Skeletal muscle cell (primary cell): ENCODE measurements around the gene RIMBP2.

Source experiments
- DNase-seq: peaks from one replicate; pipeline ENCODE4 v3.0.0-alpha.2; 2010; ENCODE audit warnings: low read depth
- H3K4me3 ChIP-seq: 2 replicates; pipeline ENCODE4 v1.5.1; 2011; ENCODE audit warnings: low read depth, mild to moderate bottlenecking, control low read depth, low read length, moderate library complexity

Gene RIMBP2

GRCh38 chr12:130506844-130507243, 209.3 kb downstream of the RIMBP2 start:
- H3K4me3 ChIP-seq, result no peak overlapping the region
- DNase-seq, result no peak

GRCh38 chr12:130504840-130505175, 211.3 kb downstream of the RIMBP2 start:
- H3K4me3 ChIP-seq, result no peak overlapping the region
- no peak for DNase-seq

- DNase-seq, result no peak
- H3K4me3 ChIP-seq, result no peak overlapping the region
Measured at GRCh38 chr12:130504110-130504839, 211.8 kb downstream of the RIMBP2 start.

GRCh38 chr12:130501821-130502220, 214.3 kb downstream of the RIMBP2 start:
- no peak overlapping the region for H3K4me3 ChIP-seq
- no peak for DNase-seq

GRCh38 chr12:130500835-130501330, 215.2 kb downstream of the RIMBP2 start:
- no peak overlapping the region for H3K4me3 ChIP-seq
- no peak for DNase-seq

- no peak overlapping the region for H3K4me3 ChIP-seq
- no peak for DNase-seq
Measured at GRCh38 chr12:130499474-130499873, 216.6 kb downstream of the RIMBP2 start.

- H3K4me3 ChIP-seq, result no peak overlapping the region
Measured at GRCh38 chr12:130498589-130499385, 217.3 kb downstream of the RIMBP2 start.

GRCh38 chr12:130497991-130498390, 218.1 kb downstream of the RIMBP2 start:
- no peak overlapping the region for H3K4me3 ChIP-seq

More at GRCh38 chr12:130498589-130499385, 217.3 kb downstream of the RIMBP2 start:
- DNase-seq, result no peak

GRCh38 chr12:130497321-130497720, 218.8 kb downstream of the RIMBP2 start:
- H3K4me3 ChIP-seq, result no peak overlapping the region
- no peak for DNase-seq

More at GRCh38 chr12:130497991-130498390, 218.1 kb downstream of the RIMBP2 start:
- DNase-seq, result no peak

GRCh38 chr12:130496516-130497120, 219.5 kb downstream of the RIMBP2 start:
- DNase-seq, result no peak
- no peak overlapping the region for H3K4me3 ChIP-seq

- DNase-seq, result no peak
- H3K4me3 ChIP-seq, result no peak overlapping the region
Measured at GRCh38 chr12:130495156-130495555, 220.9 kb downstream of the RIMBP2 start.

GRCh38 chr12:130494736-130495135, 221.4 kb downstream of the RIMBP2 start:
- no peak for DNase-seq
- H3K4me3 ChIP-seq, result no peak overlapping the region

GRCh38 chr12:130493951-130494350, 222.1 kb downstream of the RIMBP2 start:
- no peak overlapping the region for H3K4me3 ChIP-seq
- DNase-seq, result no peak

- DNase-seq, result no peak
- no peak overlapping the region for H3K4me3 ChIP-seq
Measured at GRCh38 chr12:130491421-130492357, 224.4 kb downstream of the RIMBP2 start.

GRCh38 chr12:130490674-130491073, 225.4 kb downstream of the RIMBP2 start:
- no peak overlapping the region for H3K4me3 ChIP-seq
- DNase-seq, result no peak

- DNase-seq, result no peak
- no peak overlapping the region for H3K4me3 ChIP-seq
Measured at GRCh38 chr12:130489293-130489692, 226.8 kb downstream of the RIMBP2 start.

- H3K4me3 ChIP-seq, result no peak overlapping the region
- DNase-seq, result no peak
Measured at GRCh38 chr12:130488358-130488710, 227.8 kb downstream of the RIMBP2 start.

GRCh38 chr12:130487636-130488357, 228.3 kb downstream of the RIMBP2 start:
- DNase-seq, result no peak
- no peak overlapping the region for H3K4me3 ChIP-seq
